ENCODE data around the gene BICDL2. TPM values are rescaled to one million over a fixed set of nuclear protein-coding genes. Genes with fewer than 3 reads are reported as not detected.

Gene BICDL2
- polyA plus RNA-seq, 1 donor from 2014 or later, result 0.37 TPM

GRCh38 chr16:3065742-3066439, 29.1 kb upstream of the BICDL2 start:
- no peak overlapping the region for H3K27ac ChIP-seq (ENCODE audit: low read length)

GRCh38 chr16:3065069-3065741, 28.5 kb upstream of the BICDL2 start, which contains the start of gene IL32:
TSS of gene IL32 (plus strand) at chr16:3065640. CDS start at chr16:3065812, 172 bp downstream.
- Histone ChIP-seq H2AFZ (ENCODE audit: low read depth, low read length) (no peak within 1 kb of the TSS), H3F3A (ENCODE audit: insufficient read depth, low read length, poor library complexity, severe bottlenecking) (no peaks in the 10 kb centered on the region), H3K9me3 (ENCODE audit: low read length) (no peaks in the 10 kb centered on the region), H3K4me3 (ENCODE audit: low read length) (no peak within 1 kb of the TSS), H3K36me3 (ENCODE audit: insufficient read depth, low read length) (no peaks in the 10 kb centered on the region), H3K4me2 (ENCODE audit: low read length) (no peak within 1 kb of the TSS), H3K27ac (ENCODE audit: low read length) (no peak within 1 kb of the TSS), H3K9ac (ENCODE audit: low read length) (no peak within 1 kb of the TSS), H4K20me1 (ENCODE audit: insufficient read depth) (no peaks in the 10 kb centered on the region), H3K9me2 (ENCODE audit: insufficient read depth, low read length) (no peaks in the 10 kb centered on the region), H3K79me2 (replicated peaks; ENCODE audit: insufficient read depth, low read length) (no peaks in the 10 kb centered on the region), H3K27me3 (ENCODE audit: insufficient read depth, low read depth, low read length) (no peaks in the 10 kb centered on the region)
- TF ChIP-seq REST (IDR thresholded peaks at IDR 0.05; ENCODE audit: borderline replicate concordance), result no peak
- TF ChIP-seq TAF1 (IDR thresholded peaks at IDR 0.05; ENCODE audit: low read depth), result no peak
- no peak for TF ChIP-seq SMC3 (conservative IDR thresholded peaks at IDR 0.05; ENCODE audit: poor library complexity)
- no peak for TF ChIP-seq POLR2AphosphoS5 (IDR thresholded peaks at IDR 0.05)
- no peak for TF ChIP-seq MXI1 (conservative IDR thresholded peaks at IDR 0.05; ENCODE audit: poor library complexity, severe bottlenecking)
- TF ChIP-seq EZH2 (IDR thresholded peaks at IDR 0.05; ENCODE audit: borderline replicate concordance, insufficient read depth, low read length, poor library complexity, severe bottlenecking), result no peak
- no peak for TF ChIP-seq EP300 (conservative IDR thresholded peaks at IDR 0.05; ENCODE audit: poor library complexity, severe bottlenecking)
- no peak for TF ChIP-seq RAD21 (conservative IDR thresholded peaks at IDR 0.05)

More at GRCh38 chr16:3065742-3066439, 29.1 kb upstream of the BICDL2 start:
- Histone ChIP-seq H3K9ac (ENCODE audit: low read length) (no peak overlapping the region), H3K4me3 (ENCODE audit: low read length) (no peak overlapping the region), H3F3A (ENCODE audit: insufficient read depth, low read length, poor library complexity, severe bottlenecking) (no peaks in the 10 kb centered on the region), H2AFZ (ENCODE audit: low read depth, low read length) (no peak overlapping the region), H3K4me2 (ENCODE audit: low read length) (no peak overlapping the region), H3K9me2 (ENCODE audit: insufficient read depth, low read length) (no peaks in the 10 kb centered on the region), H3K9me3 (ENCODE audit: low read length) (no peaks in the 10 kb centered on the region), H3K79me2 (replicated peaks; ENCODE audit: insufficient read depth, low read length) (no peaks in the 10 kb centered on the region), H3K27me3 (ENCODE audit: insufficient read depth, low read depth, low read length) (no peaks in the 10 kb centered on the region), H3K36me3 (ENCODE audit: insufficient read depth, low read length) (no peaks in the 10 kb centered on the region), H4K20me1 (ENCODE audit: insufficient read depth) (no peaks in the 10 kb centered on the region)
- TF ChIP-seq SMC3 (conservative IDR thresholded peaks at IDR 0.05; ENCODE audit: poor library complexity) (no peak), MXI1 (conservative IDR thresholded peaks at IDR 0.05; ENCODE audit: poor library complexity, severe bottlenecking) (no peak), EP300 (conservative IDR thresholded peaks at IDR 0.05; ENCODE audit: poor library complexity, severe bottlenecking) (no peak), TAF1 (IDR thresholded peaks at IDR 0.05; ENCODE audit: low read depth) (no peak), POLR2AphosphoS5 (IDR thresholded peaks at IDR 0.05) (no peak), REST (IDR thresholded peaks at IDR 0.05; ENCODE audit: borderline replicate concordance) (no peak), EZH2 (IDR thresholded peaks at IDR 0.05; ENCODE audit: borderline replicate concordance, insufficient read depth, low read length, poor library complexity, severe bottlenecking) (no peak), RAD21 (conservative IDR thresholded peaks at IDR 0.05) (no peak)
- TF ChIP-seq, protein P1, sequence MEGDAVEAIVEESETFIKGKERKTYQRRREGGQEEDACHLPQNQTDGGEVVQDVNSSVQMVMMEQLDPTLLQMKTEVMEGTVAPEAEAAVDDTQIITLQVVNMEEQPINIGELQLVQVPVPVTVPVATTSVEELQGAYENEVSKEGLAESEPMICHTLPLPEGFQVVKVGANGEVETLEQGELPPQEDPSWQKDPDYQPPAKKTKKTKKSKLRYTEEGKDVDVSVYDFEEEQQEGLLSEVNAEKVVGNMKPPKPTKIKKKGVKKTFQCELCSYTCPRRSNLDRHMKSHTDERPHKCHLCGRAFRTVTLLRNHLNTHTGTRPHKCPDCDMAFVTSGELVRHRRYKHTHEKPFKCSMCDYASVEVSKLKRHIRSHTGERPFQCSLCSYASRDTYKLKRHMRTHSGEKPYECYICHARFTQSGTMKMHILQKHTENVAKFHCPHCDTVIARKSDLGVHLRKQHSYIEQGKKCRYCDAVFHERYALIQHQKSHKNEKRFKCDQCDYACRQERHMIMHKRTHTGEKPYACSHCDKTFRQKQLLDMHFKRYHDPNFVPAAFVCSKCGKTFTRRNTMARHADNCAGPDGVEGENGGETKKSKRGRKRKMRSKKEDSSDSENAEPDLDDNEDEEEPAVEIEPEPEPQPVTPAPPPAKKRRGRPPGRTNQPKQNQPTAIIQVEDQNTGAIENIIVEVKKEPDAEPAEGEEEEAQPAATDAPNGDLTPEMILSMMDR (IDR thresholded peaks at IDR 0.05; ENCODE audit: poor library complexity, severe bottlenecking), result no peak
